GM19328 (cell line): ENCODE results near the gene CYP20A1.

ENCODE experiments used
- ATAC-seq: cut with Tn5 transposase; IDR thresholded peaks from one replicate; pipeline ENCODE4 v1.9.1; 2021; ENCODE audit warnings: mild to moderate bottlenecking, moderate library complexity; ENCODE audit not compliant: unreplicated experiment

The CYP20A1 gene

DNA sequence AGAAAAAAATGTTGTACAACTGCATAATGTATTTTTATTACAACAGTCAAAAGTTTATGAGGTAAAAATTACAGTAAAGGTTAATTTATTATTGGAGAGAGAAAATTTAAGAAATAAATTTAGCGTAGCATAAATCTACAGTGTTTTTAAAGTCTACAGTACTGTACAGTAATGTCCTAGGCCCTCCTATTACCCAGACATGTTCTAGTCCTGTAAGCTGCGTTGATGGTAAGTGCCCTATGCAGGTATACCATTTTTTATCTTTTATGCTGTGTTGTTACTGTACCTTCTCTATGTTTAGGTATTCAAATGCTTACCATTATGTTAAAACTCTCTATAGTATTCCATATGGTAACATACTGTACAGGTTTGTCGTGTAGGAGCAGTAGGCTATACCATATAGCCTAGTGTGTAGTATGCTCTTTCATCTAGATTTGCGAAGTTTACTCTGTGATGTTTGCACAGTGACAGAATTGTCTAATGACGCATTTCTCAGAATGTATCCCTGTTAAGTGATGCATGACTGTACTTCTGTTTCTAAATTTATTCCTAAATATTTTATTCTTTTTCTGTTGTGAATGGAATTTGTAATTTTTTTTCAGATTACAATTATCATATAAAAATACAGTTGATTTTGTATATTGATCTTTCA is 113.9 kb downstream of the CYP20A1 start:
- no peak for ATAC-seq

GRCh38 chr2:203354966-203355365 is 116.1 kb downstream of the CYP20A1 start:
- no peak for ATAC-seq
